DMS153 treated with DMSO at 0.1 percent for 48 hours (cell line): ENCODE measurements around the gene RASGEF1C.

ENCODE experiments used
- DNase-seq: peaks from one replicate; lab custom pipeline; 2025; ENCODE audit not compliant: unreplicated experiment; lab: John Stamatoyannopoulos, UW

The RASGEF1C gene

GRCh38 chr5:180209137-180209581 is at the start of gene RASGEF1C:
RASGEF1C (minus strand) TSS chr5:180209211; CDS start chr5:180138052, 71,159 bp downstream.
- no peak for DNase-seq

GRCh38 chr5:180253036-180253824 is 44.2 kb upstream of the RASGEF1C start:
- DNase-seq, result no peak

GRCh38 chr5:180251887-180252286 is 42.9 kb upstream of the RASGEF1C start:
- DNase-seq, result no peak

GRCh38 chr5:180251141-180251540 is 42.1 kb upstream of the RASGEF1C start:
- DNase-seq, result no peak

- DNase-seq, result no peak
Measured at GRCh38 chr5:180250329-180250728, 41.3 kb upstream of the RASGEF1C start.

GRCh38 chr5:180241600-180241999 is 32.6 kb upstream of the RASGEF1C start:
- no peak for DNase-seq

- DNase-seq, result no peak
Measured at GRCh38 chr5:180238631-180239030, 29.6 kb upstream of the RASGEF1C start.

GRCh38 chr5:180235846-180236245 is 26.8 kb upstream of the RASGEF1C start:
- no peak for DNase-seq

GRCh38 chr5:180235077-180235476 is 26.1 kb upstream of the RASGEF1C start:
- no peak for DNase-seq

GRCh38 chr5:180234271-180234670 is 25.3 kb upstream of the RASGEF1C start:
- no peak for DNase-seq

- DNase-seq, result no peak
Measured at GRCh38 chr5:180233729-180234128, 24.7 kb upstream of the RASGEF1C start.

- DNase-seq, result no peak
Measured at GRCh38 chr5:180230017-180230416, 21.0 kb upstream of the RASGEF1C start.

- no peak for DNase-seq
Measured at GRCh38 chr5:180222056-180222455, 13.0 kb upstream of the RASGEF1C start.

GRCh38 chr5:180217797-180218196 is 8.8 kb upstream of the RASGEF1C start:
- DNase-seq, result no peak

GRCh38 chr5:180216646-180217171 is 7.7 kb upstream of the RASGEF1C start:
- no peak for DNase-seq

- DNase-seq, result no peak
Measured at GRCh38 chr5:180215783-180216630, 7.0 kb upstream of the RASGEF1C start.

GRCh38 chr5:180214870-180215770 is 6.1 kb upstream of the RASGEF1C start:
- no peak for DNase-seq

GRCh38 chr5:180213657-180214207 is 4.7 kb upstream of the RASGEF1C start:
- DNase-seq, result no peak

- DNase-seq, result no peak
Measured at GRCh38 chr5:180213256-180213600, 4.2 kb upstream of the RASGEF1C start.
